ENCODE results near the gene UBE3D.

Gene UBE3D

DNA sequence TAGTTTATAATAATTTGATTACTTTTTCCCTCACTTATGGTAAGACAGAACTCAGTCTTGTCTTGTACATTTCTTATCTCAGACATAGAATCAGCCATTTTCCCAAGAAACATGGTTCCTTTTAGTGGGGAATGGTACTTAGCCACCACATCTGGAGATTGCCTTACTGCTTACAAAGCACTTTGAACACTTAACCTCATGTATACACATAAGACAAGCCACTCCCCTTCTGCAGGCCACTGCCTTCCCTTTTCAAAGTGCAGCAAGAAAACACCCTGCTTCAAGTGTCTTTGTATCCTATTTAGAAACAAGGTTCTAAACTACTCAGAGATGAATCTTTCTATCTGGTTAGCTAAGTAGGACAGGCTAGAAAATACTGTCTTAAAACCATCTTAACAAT, 159.2 kb downstream of the UBE3D start:
- Histone ChIP-seq H3K9me2 (replicated peaks; ENCODE audit: insufficient read depth, low read length) (no peaks in the 10 kb centered on the region), H3K36me3 (replicated peaks; ENCODE audit: insufficient read depth, low read length) (no peaks in the 10 kb centered on the region), H3K27me3 (replicated peaks; ENCODE audit: insufficient read depth, low read length) (no peaks in the 10 kb centered on the region), H3K79me2 (ENCODE audit: low read length) (no peaks in the 10 kb centered on the region), H3K27ac (ENCODE audit: low read length) (no peak overlapping the region; the same call in 1 of the 2 replicates), H4K20me1 (ENCODE audit: insufficient read depth, low read length) (no peaks in the 10 kb centered on the region), H3F3A (ENCODE audit: insufficient read depth, low read length) (no peaks in the 10 kb centered on the region), H3K9me3 (replicated peaks; ENCODE audit: insufficient read depth, low read length) (no peaks in the 10 kb centered on the region), H2AFZ (ENCODE audit: low read length) (peak overlapping the region; percentile 5; the same call in 1 of the 2 replicates), H3K4me1 (ENCODE audit: low read length) (peaks cover 39% of the 10 kb centered on the region), H3K9ac (ENCODE audit: low read length) (no peak overlapping the region), H3K4me3 (ENCODE audit: low read length) (no peak overlapping the region), H3K4me2 (ENCODE audit: low read depth, low read length) (peak overlapping the region; percentile 12; the same call in 1 of the 2 replicates)
- TF ChIP-seq, protein P1, sequence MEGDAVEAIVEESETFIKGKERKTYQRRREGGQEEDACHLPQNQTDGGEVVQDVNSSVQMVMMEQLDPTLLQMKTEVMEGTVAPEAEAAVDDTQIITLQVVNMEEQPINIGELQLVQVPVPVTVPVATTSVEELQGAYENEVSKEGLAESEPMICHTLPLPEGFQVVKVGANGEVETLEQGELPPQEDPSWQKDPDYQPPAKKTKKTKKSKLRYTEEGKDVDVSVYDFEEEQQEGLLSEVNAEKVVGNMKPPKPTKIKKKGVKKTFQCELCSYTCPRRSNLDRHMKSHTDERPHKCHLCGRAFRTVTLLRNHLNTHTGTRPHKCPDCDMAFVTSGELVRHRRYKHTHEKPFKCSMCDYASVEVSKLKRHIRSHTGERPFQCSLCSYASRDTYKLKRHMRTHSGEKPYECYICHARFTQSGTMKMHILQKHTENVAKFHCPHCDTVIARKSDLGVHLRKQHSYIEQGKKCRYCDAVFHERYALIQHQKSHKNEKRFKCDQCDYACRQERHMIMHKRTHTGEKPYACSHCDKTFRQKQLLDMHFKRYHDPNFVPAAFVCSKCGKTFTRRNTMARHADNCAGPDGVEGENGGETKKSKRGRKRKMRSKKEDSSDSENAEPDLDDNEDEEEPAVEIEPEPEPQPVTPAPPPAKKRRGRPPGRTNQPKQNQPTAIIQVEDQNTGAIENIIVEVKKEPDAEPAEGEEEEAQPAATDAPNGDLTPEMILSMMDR (IDR thresholded peaks at IDR 0.05; ENCODE audit: low read length), result no peak
- TF ChIP-seq EZH2phosphoT487 (IDR thresholded peaks at IDR 0.05; ENCODE audit: low read length) (no peak), EZH2 (optimal IDR thresholded peaks at IDR 0.05; ENCODE audit: low read depth, low read length) (no peak)
- peak; percentile 49 for DNase-seq

DNA sequence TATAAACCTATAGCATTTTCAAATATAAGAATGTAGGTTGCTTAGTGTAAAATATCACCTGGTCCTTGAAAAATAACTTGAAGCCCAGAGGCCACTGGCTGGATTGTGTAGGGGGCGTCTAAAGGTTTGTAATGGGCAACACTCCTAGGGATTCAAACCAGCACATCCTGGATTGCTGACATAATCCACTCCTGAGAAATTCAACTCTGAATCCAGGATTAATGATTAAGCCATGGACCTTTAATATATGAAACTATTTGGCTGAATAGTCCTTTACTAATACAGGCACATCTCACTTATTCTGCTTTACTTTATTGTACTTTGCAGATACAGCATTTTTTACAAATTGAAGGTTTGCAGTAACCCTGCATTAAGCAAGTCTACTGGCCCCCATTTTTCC, 160.8 kb downstream of the UBE3D start:
- Histone ChIP-seq H3K79me2 (ENCODE audit: low read length) (no peaks in the 10 kb centered on the region), H3K4me2 (ENCODE audit: low read depth, low read length) (no peak overlapping the region), H3K36me3 (replicated peaks; ENCODE audit: insufficient read depth, low read length) (no peaks in the 10 kb centered on the region), H3K27me3 (replicated peaks; ENCODE audit: insufficient read depth, low read length) (no peaks in the 10 kb centered on the region), H3K4me3 (ENCODE audit: low read length) (no peak overlapping the region), H3F3A (ENCODE audit: insufficient read depth, low read length) (no peaks in the 10 kb centered on the region), H3K9ac (ENCODE audit: low read length) (no peak overlapping the region), H3K9me3 (replicated peaks; ENCODE audit: insufficient read depth, low read length) (no peaks in the 10 kb centered on the region), H3K9me2 (replicated peaks; ENCODE audit: insufficient read depth, low read length) (no peaks in the 10 kb centered on the region), H3K4me1 (ENCODE audit: low read length) (peaks cover 23% of the 10 kb centered on the region), H2AFZ (ENCODE audit: low read length) (no peak overlapping the region), H3K27ac (ENCODE audit: low read length) (no peak overlapping the region), H4K20me1 (ENCODE audit: insufficient read depth, low read length) (no peaks in the 10 kb centered on the region)
- no peak for TF ChIP-seq EZH2phosphoT487 (IDR thresholded peaks at IDR 0.05; ENCODE audit: low read length)
- TF ChIP-seq, protein P1 (IDR thresholded peaks at IDR 0.05; ENCODE audit: low read length), result no peak
- no peak for TF ChIP-seq EZH2 (optimal IDR thresholded peaks at IDR 0.05; ENCODE audit: low read depth, low read length)
- DNase-seq, result no peak

DNA sequence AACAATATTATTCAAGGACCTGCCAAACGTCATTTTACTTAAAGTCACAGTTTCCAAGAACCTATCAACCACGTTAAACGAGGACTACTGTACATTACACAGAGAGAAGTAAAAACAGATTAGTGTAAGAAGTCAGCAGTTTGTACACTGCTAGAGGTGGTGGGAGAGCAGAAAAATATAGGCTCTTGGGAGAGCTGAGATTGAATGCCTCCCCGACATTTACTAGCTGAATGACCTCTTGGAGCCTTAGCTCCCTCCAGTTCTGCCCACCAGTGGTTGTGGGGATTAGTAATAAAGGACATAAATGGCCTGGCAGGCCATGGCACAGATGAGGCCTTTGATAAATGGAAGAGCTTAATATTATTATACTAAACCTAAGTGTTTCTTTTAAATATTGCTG, 161.4 kb downstream of the UBE3D start:
- Histone ChIP-seq H3K36me3 (replicated peaks; ENCODE audit: insufficient read depth, low read length) (no peaks in the 10 kb centered on the region), H3K9me2 (replicated peaks; ENCODE audit: insufficient read depth, low read length) (no peaks in the 10 kb centered on the region), H3K27me3 (replicated peaks; ENCODE audit: insufficient read depth, low read length) (no peaks in the 10 kb centered on the region), H3K4me3 (ENCODE audit: low read length) (no peak overlapping the region), H3F3A (ENCODE audit: insufficient read depth, low read length) (no peaks in the 10 kb centered on the region), H3K4me2 (ENCODE audit: low read depth, low read length) (no peak overlapping the region), H2AFZ (ENCODE audit: low read length) (no peak overlapping the region), H3K9ac (ENCODE audit: low read length) (no peak overlapping the region), H3K79me2 (ENCODE audit: low read length) (no peaks in the 10 kb centered on the region), H3K4me1 (ENCODE audit: low read length) (peaks cover 19% of the 10 kb centered on the region; the same call in 1 of the 2 replicates), H3K27ac (ENCODE audit: low read length) (no peak overlapping the region), H4K20me1 (ENCODE audit: insufficient read depth, low read length) (no peaks in the 10 kb centered on the region), H3K9me3 (replicated peaks; ENCODE audit: insufficient read depth, low read length) (no peaks in the 10 kb centered on the region)
- no peak for TF ChIP-seq EZH2phosphoT487 (IDR thresholded peaks at IDR 0.05; ENCODE audit: low read length)
- DNase-seq, result no peak

DNA sequence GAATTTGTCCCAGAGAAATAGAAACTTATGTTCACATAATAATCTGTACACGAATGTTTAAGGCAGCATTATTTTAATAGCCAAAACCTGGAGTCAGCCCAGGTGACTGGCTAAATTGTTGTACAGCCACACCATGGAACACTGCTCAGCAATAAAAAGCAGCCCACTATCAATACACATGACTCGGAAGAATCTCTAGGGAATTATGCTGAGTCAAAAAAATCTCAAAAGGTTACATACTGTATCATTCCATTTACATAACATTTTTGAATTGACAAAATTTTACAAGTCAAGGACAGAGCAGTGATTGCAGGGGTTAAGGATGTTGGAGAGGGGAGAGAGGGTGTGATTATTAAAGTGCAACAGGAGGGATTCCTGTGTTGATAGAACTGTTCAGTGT, 163.4 kb downstream of the UBE3D start:
- Histone ChIP-seq H3F3A (ENCODE audit: insufficient read depth, low read length) (no peaks in the 10 kb centered on the region), H3K9me2 (replicated peaks; ENCODE audit: insufficient read depth, low read length) (no peaks in the 10 kb centered on the region), H3K4me2 (ENCODE audit: low read depth, low read length) (no peak overlapping the region), H2AFZ (ENCODE audit: low read length) (no peak overlapping the region), H3K4me1 (ENCODE audit: low read length) (peaks cover 13% of the 10 kb centered on the region; the same call in 1 of the 2 replicates), H3K27ac (ENCODE audit: low read length) (no peak overlapping the region), H3K4me3 (ENCODE audit: low read length) (no peak overlapping the region), H3K36me3 (replicated peaks; ENCODE audit: insufficient read depth, low read length) (no peaks in the 10 kb centered on the region), H3K9me3 (replicated peaks; ENCODE audit: insufficient read depth, low read length) (no peaks in the 10 kb centered on the region), H4K20me1 (ENCODE audit: insufficient read depth, low read length) (no peaks in the 10 kb centered on the region), H3K9ac (ENCODE audit: low read length) (no peak overlapping the region), H3K27me3 (replicated peaks; ENCODE audit: insufficient read depth, low read length) (no peaks in the 10 kb centered on the region), H3K79me2 (ENCODE audit: low read length) (no peaks in the 10 kb centered on the region)
- TF ChIP-seq EZH2 (optimal IDR thresholded peaks at IDR 0.05; ENCODE audit: low read depth, low read length) (no peak), EZH2phosphoT487 (IDR thresholded peaks at IDR 0.05; ENCODE audit: low read length) (no peak)
- TF ChIP-seq, protein P1 (IDR thresholded peaks at IDR 0.05; ENCODE audit: low read length), result no peak
- DNase-seq, result no peak
